ENCODE measurements around the gene PITPNC1.

DNA sequence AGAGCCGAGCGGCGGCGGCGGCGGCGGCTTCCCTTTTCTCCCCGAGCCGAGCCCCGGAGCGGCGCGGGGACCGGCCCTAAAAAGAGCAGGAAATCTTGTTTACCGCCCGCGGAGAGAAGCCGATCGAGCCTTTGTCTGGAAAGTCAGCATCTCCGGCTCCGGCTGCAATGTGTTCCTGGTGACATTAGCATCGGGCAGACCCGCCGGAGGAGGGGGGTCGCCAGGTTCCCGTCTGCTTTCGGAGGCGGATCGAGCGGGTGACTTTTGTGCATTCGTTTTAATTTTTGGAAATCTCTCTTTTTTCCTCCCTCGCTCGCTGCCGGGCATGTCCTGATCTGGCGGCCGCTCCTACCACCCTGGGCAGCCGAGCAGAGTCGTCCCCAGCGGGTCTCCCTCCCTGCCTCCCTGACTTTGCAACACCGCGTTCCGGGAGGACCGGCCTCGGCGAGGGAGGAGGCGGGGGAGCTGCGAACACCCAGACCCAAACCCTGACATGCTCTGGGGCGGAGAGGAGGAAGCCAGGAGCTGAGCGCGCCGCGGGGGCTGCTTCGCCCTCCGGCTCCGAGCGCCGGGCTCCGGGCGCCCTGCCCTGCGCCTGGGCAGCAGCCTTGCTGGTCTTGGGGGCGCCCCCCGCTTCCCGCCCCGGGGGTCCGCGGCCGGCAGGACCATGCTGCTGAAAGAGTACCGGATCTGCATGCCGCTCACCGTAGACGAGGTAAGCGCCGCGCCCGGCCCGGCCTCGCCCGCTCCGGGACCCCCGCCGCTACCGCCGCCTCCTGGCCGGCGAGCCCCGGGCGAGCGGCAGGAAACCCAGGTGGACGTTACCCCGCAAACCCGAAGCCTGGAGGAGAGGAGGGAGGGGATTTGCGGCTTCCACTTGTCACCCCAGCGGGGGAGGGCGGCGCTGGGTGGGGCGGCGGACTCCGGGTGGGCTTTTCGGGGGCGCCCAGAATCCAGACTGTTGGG lies 690 bp downstream of the PITPNC1 start:
- TF ChIP-seq, protein P1, sequence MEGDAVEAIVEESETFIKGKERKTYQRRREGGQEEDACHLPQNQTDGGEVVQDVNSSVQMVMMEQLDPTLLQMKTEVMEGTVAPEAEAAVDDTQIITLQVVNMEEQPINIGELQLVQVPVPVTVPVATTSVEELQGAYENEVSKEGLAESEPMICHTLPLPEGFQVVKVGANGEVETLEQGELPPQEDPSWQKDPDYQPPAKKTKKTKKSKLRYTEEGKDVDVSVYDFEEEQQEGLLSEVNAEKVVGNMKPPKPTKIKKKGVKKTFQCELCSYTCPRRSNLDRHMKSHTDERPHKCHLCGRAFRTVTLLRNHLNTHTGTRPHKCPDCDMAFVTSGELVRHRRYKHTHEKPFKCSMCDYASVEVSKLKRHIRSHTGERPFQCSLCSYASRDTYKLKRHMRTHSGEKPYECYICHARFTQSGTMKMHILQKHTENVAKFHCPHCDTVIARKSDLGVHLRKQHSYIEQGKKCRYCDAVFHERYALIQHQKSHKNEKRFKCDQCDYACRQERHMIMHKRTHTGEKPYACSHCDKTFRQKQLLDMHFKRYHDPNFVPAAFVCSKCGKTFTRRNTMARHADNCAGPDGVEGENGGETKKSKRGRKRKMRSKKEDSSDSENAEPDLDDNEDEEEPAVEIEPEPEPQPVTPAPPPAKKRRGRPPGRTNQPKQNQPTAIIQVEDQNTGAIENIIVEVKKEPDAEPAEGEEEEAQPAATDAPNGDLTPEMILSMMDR (IDR thresholded peaks at IDR 0.05) = no peak
- TF ChIP-seq ZFX (IDR thresholded peaks at IDR 0.05; ENCODE audit: borderline replicate concordance) = no peak
